SK-N-SH treated with all-trans-retinoic acid at 6 μM for 48 hours (cell line): Measurements from ENCODE around the gene DPF3.

ENCODE experiments used
- ATAC-seq: fragments of 200-7000 bp; cut with Tn5 transposase; 3 replicates; pipeline ENCODE4 v1.9.1; 2020; ENCODE audit warnings: mild to moderate bottlenecking, moderate library complexity
- ARNTL ChIP-seq: fragments of 450-650 bp; formaldehyde crosslinking; IDR thresholded peaks from 2 replicates; pipeline ENCODE4 v1.5.0; 2020; ENCODE audit warnings: low read depth, mild to moderate bottlenecking, moderate library complexity, borderline replicate concordance
- BACH2 ChIP-seq: fragments of 250-450 bp; sonication (Bioruptor Pico); IDR thresholded peaks from 2 replicates; pipeline ENCODE4 v1.9.0; 2021; ENCODE audit warnings: mild to moderate bottlenecking, borderline replicate concordance
- CSDC2 ChIP-seq: fragments of 250-450 bp; sonication (Bioruptor Pico); IDR thresholded peaks from 2 replicates; pipeline ENCODE4 v1.5.0; 2020; ENCODE audit warnings: mild to moderate bottlenecking, moderate library complexity
- ESRRG ChIP-seq: fragments of 250-450 bp; sonication (Bioruptor Pico); IDR thresholded peaks from 2 replicates; pipeline ENCODE4 v1.6.1; 2021; ENCODE audit warnings: mild to moderate bottlenecking
- GLIS3 ChIP-seq: fragments of 250-450 bp; sonication (Bioruptor Pico); IDR thresholded peaks from 2 replicates; pipeline ENCODE4 v1.5.0; 2020; ENCODE audit warnings: mild to moderate bottlenecking, moderate library complexity
- ISL1 ChIP-seq: fragments of 250-450 bp; sonication (Bioruptor Pico); IDR thresholded peaks from 2 replicates; pipeline ENCODE4 v2.1.2; 2022; ENCODE audit warnings: mild to moderate bottlenecking, moderate library complexity
- OSR1 ChIP-seq: fragments of 250-450 bp; sonication (Bioruptor Pico); IDR thresholded peaks from 2 replicates; pipeline ENCODE4 v1.8.0; 2022; ENCODE audit warnings: moderate library complexity, mild to moderate bottlenecking, inconsistent platforms
- PPARA ChIP-seq: fragments of 250-450 bp; sonication (Bioruptor Pico); IDR thresholded peaks from 2 replicates; pipeline ENCODE4 v1.5.0; 2020; ENCODE audit warnings: mild to moderate bottlenecking, borderline replicate concordance
- RARB ChIP-seq: fragments of 250-450 bp; sonication (Bioruptor Pico); IDR thresholded peaks from 2 replicates; pipeline ENCODE4 v1.8.0; 2021; ENCODE audit warnings: mild to moderate bottlenecking, moderate library complexity
- SNAI2 ChIP-seq: fragments of 250-450 bp; sonication (Bioruptor Pico); IDR thresholded peaks from 2 replicates; pipeline ENCODE4 v1.5.0; 2020; ENCODE audit warnings: mild to moderate bottlenecking, moderate library complexity
- TCF4 ChIP-seq: fragments of 250-450 bp; sonication (Bioruptor Pico); IDR thresholded peaks from 2 replicates; pipeline ENCODE4 v1.8.0; 2021; ENCODE audit warnings: mild to moderate bottlenecking, moderate library complexity, borderline replicate concordance
- TOX ChIP-seq: fragments of 250-450 bp; sonication (Bioruptor Pico); IDR thresholded peaks from 2 replicates; pipeline ENCODE4 v1.8.0; 2021; ENCODE audit warnings: mild to moderate bottlenecking, moderate library complexity, borderline replicate concordance
- ZC3H10 ChIP-seq: fragments of 250-450 bp; sonication (Bioruptor Pico); IDR thresholded peaks from 2 replicates; pipeline ENCODE4 v1.5.1; 2021; ENCODE audit warnings: mild to moderate bottlenecking, moderate library complexity
- ZFP3 ChIP-seq: fragments of 250-450 bp; sonication (Bioruptor Pico); IDR thresholded peaks from 2 replicates; pipeline ENCODE4 v1.5.0; 2020; ENCODE audit warnings: mild to moderate bottlenecking, moderate library complexity
- ZFP30 ChIP-seq: fragments of 450-650 bp; formaldehyde crosslinking; IDR thresholded peaks from 2 replicates; pipeline ENCODE4 v1.5.0; 2022; ENCODE audit warnings: mild to moderate bottlenecking, moderate library complexity
- ZNF565 ChIP-seq: fragments of 450-650 bp; formaldehyde crosslinking; conservative IDR thresholded peaks from 2 replicates; pipeline ENCODE4 v1.5.0; 2020; ENCODE audit warnings: low read depth, mild to moderate bottlenecking, moderate library complexity
- ZNF70 ChIP-seq: fragments of 450-650 bp; formaldehyde crosslinking; IDR thresholded peaks from 2 replicates; pipeline ENCODE4 v1.5.0; 2020; ENCODE audit warnings: mild to moderate bottlenecking, moderate library complexity
- TF ChIP-seq, protein P1 (sequence below): fragments of 250-450 bp; sonication (Bioruptor Pico); IDR thresholded peaks from 2 replicates; pipeline ENCODE4 v1.5.1; 2020; ENCODE audit warnings: low read depth, mild to moderate bottlenecking, moderate library complexity
- TF ChIP-seq, protein P2 (sequence below): fragments of 250-450 bp; sonication (Bioruptor Pico); IDR thresholded peaks from 2 replicates; pipeline ENCODE4 v1.5.1; 2021; ENCODE audit warnings: mild to moderate bottlenecking, moderate library complexity
- TF ChIP-seq, protein P3 (sequence below): fragments of 250-450 bp; sonication (Bioruptor Pico); IDR thresholded peaks from 2 replicates; pipeline ENCODE4 v1.8.0; 2020; ENCODE audit warnings: mild to moderate bottlenecking, moderate library complexity, borderline replicate concordance
- TF ChIP-seq, protein P4 (sequence below): fragments of 250-450 bp; sonication (Bioruptor Pico); IDR thresholded peaks from 2 replicates; pipeline ENCODE4 v1.5.0; 2020; ENCODE audit warnings: mild to moderate bottlenecking, moderate library complexity

DPF3 gene

DNA sequence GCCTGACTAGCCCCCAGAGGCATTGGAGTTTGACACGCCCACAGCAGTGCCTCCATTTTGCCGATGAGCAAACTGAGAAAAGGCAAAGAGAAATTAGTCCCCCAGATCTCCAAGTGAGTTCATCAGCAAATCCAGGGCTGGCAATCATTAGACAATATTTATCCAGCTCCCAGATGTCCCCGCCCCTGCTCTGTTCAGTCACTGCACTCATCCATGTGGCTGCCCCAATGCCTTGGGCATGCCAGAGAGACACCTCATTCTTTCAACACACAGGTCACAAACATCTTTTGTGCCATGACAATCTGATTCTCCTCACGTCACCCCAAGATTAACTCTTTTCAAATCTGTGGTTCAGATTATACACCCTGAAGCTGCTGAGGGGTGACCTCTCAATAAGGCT is 43.5 kb downstream of the DPF3 start:
- no peak for ATAC-seq
- TF ChIP-seq ZFP3 (CRISPR knock-in tag), result no peak
- TF ChIP-seq, protein P1, sequence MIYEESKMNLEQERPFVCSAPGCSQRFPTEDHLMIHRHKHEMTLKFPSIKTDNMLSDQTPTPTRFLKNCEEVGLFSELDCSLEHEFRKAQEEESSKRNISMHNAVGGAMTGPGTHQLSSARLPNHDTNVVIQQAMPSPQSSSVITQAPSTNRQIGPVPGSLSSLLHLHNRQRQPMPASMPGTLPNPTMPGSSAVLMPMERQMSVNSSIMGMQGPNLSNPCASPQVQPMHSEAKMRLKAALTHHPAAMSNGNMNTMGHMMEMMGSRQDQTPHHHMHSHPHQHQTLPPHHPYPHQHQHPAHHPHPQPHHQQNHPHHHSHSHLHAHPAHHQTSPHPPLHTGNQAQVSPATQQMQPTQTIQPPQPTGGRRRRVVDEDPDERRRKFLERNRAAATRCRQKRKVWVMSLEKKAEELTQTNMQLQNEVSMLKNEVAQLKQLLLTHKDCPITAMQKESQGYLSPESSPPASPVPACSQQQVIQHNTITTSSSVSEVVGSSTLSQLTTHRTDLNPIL (CRISPR knock-in tag), result no peak
- TF ChIP-seq RARB (CRISPR knock-in tag), result no peak
- TF ChIP-seq CSDC2 (CRISPR knock-in tag), result no peak
- no peak for TF ChIP-seq ISL1 (CRISPR knock-in tag)
- TF ChIP-seq ZC3H10, result no peak
- TF ChIP-seq ESRRG (CRISPR knock-in tag), result no peak
- no peak for TF ChIP-seq TOX (CRISPR knock-in tag)
- TF ChIP-seq BACH2, result no peak
- TF ChIP-seq GLIS3 (CRISPR knock-in tag), result no peak
- no peak for TF ChIP-seq SNAI2 (CRISPR knock-in tag)
- TF ChIP-seq ZNF70 (CRISPR knock-in tag), result no peak
- no peak for TF ChIP-seq ARNTL (CRISPR knock-in tag)
- TF ChIP-seq, protein P2, sequence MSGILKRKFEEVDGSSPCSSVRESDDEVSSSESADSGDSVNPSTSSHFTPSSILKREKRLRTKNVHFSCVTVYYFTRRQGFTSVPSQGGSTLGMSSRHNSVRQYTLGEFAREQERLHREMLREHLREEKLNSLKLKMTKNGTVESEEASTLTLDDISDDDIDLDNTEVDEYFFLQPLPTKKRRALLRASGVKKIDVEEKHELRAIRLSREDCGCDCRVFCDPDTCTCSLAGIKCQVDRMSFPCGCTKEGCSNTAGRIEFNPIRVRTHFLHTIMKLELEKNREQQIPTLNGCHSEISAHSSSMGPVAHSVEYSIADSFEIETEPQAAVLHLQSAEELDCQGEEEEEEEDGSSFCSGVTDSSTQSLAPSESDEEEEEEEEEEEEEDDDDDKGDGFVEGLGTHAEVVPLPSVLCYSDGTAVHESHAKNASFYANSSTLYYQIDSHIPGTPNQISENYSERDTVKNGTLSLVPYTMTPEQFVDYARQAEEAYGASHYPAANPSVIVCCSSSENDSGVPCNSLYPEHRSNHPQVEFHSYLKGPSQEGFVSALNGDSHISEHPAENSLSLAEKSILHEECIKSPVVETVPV (CRISPR knock-in tag), result no peak
- TF ChIP-seq TCF4, result no peak
- TF ChIP-seq ZNF565 (CRISPR knock-in tag), result no peak
- TF ChIP-seq PPARA (CRISPR knock-in tag), result no peak

DNA sequence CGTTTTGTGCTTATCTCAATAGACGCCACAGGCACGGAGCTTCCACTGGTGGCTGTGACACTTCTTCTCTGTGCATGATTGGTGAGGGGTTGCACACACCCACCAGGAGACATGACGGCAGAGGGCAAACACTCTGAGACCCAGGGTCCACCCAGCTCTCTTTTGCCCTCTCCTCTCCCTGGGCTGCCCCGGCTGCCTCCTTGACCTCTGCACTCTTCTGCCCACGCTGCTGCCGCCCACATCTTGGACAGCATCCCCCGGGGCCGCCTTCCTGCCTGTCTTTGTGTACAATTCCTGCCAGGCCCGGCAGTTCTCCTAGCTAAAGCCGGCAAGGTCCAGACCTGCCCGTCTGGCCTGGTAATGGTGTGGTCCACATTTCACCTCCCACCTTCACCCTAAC is 44.7 kb downstream of the DPF3 start:
- ATAC-seq, result no peak
- TF ChIP-seq TOX (CRISPR knock-in tag) (no peak), ZFP3 (CRISPR knock-in tag) (no peak), CSDC2 (CRISPR knock-in tag) (no peak), RARB (CRISPR knock-in tag) (no peak), ZNF70 (CRISPR knock-in tag) (no peak), ZFP30 (CRISPR knock-in tag) (no peak), ZC3H10 (no peak), SNAI2 (CRISPR knock-in tag) (no peak), ISL1 (CRISPR knock-in tag) (no peak), PPARA (CRISPR knock-in tag) (no peak), OSR1 (no peak), ESRRG (CRISPR knock-in tag) (no peak), BACH2 (no peak)
- TF ChIP-seq, protein P3, sequence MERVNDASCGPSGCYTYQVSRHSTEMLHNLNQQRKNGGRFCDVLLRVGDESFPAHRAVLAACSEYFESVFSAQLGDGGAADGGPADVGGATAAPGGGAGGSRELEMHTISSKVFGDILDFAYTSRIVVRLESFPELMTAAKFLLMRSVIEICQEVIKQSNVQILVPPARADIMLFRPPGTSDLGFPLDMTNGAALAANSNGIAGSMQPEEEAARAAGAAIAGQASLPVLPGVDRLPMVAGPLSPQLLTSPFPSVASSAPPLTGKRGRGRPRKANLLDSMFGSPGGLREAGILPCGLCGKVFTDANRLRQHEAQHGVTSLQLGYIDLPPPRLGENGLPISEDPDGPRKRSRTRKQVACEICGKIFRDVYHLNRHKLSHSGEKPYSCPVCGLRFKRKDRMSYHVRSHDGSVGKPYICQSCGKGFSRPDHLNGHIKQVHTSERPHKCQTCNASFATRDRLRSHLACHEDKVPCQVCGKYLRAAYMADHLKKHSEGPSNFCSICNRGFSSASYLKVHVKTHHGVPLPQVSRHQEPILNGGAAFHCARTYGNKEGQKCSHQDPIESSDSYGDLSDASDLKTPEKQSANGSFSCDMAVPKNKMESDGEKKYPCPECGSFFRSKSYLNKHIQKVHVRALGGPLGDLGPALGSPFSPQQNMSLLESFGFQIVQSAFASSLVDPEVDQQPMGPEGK, result no peak
- TF ChIP-seq, protein P1 (CRISPR knock-in tag), result no peak
- TF ChIP-seq, protein P2 (CRISPR knock-in tag), result no peak
- TF ChIP-seq, protein P4, sequence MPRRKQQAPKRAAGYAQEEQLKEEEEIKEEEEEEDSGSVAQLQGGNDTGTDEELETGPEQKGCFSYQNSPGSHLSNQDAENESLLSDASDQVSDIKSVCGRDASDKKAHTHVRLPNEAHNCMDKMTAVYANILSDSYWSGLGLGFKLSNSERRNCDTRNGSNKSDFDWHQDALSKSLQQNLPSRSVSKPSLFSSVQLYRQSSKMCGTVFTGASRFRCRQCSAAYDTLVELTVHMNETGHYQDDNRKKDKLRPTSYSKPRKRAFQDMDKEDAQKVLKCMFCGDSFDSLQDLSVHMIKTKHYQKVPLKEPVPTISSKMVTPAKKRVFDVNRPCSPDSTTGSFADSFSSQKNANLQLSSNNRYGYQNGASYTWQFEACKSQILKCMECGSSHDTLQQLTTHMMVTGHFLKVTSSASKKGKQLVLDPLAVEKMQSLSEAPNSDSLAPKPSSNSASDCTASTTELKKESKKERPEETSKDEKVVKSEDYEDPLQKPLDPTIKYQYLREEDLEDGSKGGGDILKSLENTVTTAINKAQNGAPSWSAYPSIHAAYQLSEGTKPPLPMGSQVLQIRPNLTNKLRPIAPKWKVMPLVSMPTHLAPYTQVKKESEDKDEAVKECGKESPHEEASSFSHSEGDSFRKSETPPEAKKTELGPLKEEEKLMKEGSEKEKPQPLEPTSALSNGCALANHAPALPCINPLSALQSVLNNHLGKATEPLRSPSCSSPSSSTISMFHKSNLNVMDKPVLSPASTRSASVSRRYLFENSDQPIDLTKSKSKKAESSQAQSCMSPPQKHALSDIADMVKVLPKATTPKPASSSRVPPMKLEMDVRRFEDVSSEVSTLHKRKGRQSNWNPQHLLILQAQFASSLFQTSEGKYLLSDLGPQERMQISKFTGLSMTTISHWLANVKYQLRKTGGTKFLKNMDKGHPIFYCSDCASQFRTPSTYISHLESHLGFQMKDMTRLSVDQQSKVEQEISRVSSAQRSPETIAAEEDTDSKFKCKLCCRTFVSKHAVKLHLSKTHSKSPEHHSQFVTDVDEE, result no peak
